GM23338 (cell line): Measurements from ENCODE around the gene USP3. TPM values are rescaled to one million over a fixed set of nuclear protein-coding genes. Genes with fewer than 3 reads are reported as not detected.

ENCODE experiments used
- ATAC-seq: fragments of 200-7000 bp; cut with Tn5 transposase; 3 replicates; pipeline ENCODE4 v1.9.1; 2020
- DNase-seq: peaks from one replicate; pipeline ENCODE4 v3.0.0-alpha.2; 2015; ENCODE audit warnings: low spot score
- H2AFZ ChIP-seq: fragments of 200-600 bp; sonication (generic); 2 replicates; pipeline ENCODE4 v1.8.0; 2016; ENCODE audit warnings: antibody characterized with exemption, mild to moderate bottlenecking, moderate library complexity
- H3F3A ChIP-seq: fragments of 200-600 bp; sonication (generic); replicated peaks from 2 replicates; pipeline ENCODE4 v1.8.0; 2017; ENCODE audit warnings: antibody characterized with exemption, mixed run types, low read depth
- H3K27ac ChIP-seq: fragments of 200-600 bp; sonication (generic); 2 replicates; pipeline ENCODE4 v1.6.1; 2016; ENCODE audit warnings: low read depth
- H3K27me3 ChIP-seq: fragments of 200-600 bp; sonication (generic); 2 replicates; pipeline ENCODE4 v1.8.0; 2016; ENCODE audit warnings: mild to moderate bottlenecking, mixed run types, moderate library complexity; ENCODE audit not compliant: insufficient read depth
- H3K36me3 ChIP-seq: fragments of 200-600 bp; sonication (generic); 2 replicates; pipeline ENCODE4 v1.8.0; 2016; ENCODE audit warnings: mild to moderate bottlenecking; ENCODE audit not compliant: insufficient read depth
- H3K4me1 ChIP-seq: fragments of 200-600 bp; sonication (generic); 2 replicates; pipeline ENCODE4 v1.8.0; 2016; ENCODE audit warnings: mild to moderate bottlenecking, moderate library complexity; ENCODE audit not compliant: insufficient read depth
- H3K4me2 ChIP-seq: fragments of 200-600 bp; sonication (generic); 2 replicates; pipeline ENCODE4 v1.7.1; 2017; ENCODE audit warnings: mixed run types
- H3K4me3 ChIP-seq: fragments of 200-600 bp; sonication (generic); 2 replicates; pipeline ENCODE4 v1.6.1; 2016; ENCODE audit warnings: mixed run types
- H3K79me2 ChIP-seq: fragments of 200-600 bp; sonication (generic); replicated peaks from 2 replicates; pipeline ENCODE4 v1.8.0; 2017; ENCODE audit warnings: mild to moderate bottlenecking; ENCODE audit not compliant: insufficient read depth
- H3K9me2 ChIP-seq: fragments of 200-600 bp; sonication (generic); 2 replicates; pipeline ENCODE4 v1.8.0; 2017; ENCODE audit not compliant: insufficient read depth
- H4K20me1 ChIP-seq: fragments of 200-600 bp; sonication (generic); replicated peaks from 2 replicates; pipeline ENCODE4 v1.8.0; 2017; ENCODE audit warnings: mild to moderate bottlenecking; ENCODE audit not compliant: insufficient read depth
- H3K27ac Mint-ChIP-seq: 2 replicates; pipeline ENCODE4 v1.8.0; 2020; ENCODE audit warnings: inconsistent platforms, mild to moderate bottlenecking, moderate library complexity, mixed read lengths
- H3K27me3 Mint-ChIP-seq: 3 replicates; pipeline ENCODE4 v1.8.0; 2022; ENCODE audit warnings: low read depth, mild to moderate bottlenecking, moderate library complexity, mixed read lengths, inconsistent platforms; ENCODE audit not compliant: insufficient read depth, poor library complexity
- H3K36me3 Mint-ChIP-seq: 3 replicates; pipeline ENCODE4 v1.8.0; 2021; ENCODE audit warnings: low read depth, mild to moderate bottlenecking, inconsistent platforms, moderate library complexity, mixed read lengths
- H3K4me1 Mint-ChIP-seq: 3 replicates; pipeline ENCODE4 v1.8.0; 2020; ENCODE audit warnings: mild to moderate bottlenecking, inconsistent platforms, mixed read lengths
- H3K4me3 Mint-ChIP-seq: 3 replicates; pipeline ENCODE4 v1.8.0; 2021; ENCODE audit warnings: moderate library complexity, mild to moderate bottlenecking, inconsistent platforms, mixed read lengths
- H3K9me3 Mint-ChIP-seq: 3 replicates; pipeline ENCODE4 v1.8.0; 2020; ENCODE audit warnings: moderate library complexity, mild to moderate bottlenecking, inconsistent platforms, mixed read lengths
- CTCF ChIP-seq, 2 experiments: fragments of 200-600 bp in 1 of 2; sonication (generic) in 1 of 2; conservative IDR thresholded peaks; 2 replicates each; pipeline versions ENCODE4 v1.5.1 to v1.6.1; 2016 to 2017; ENCODE audit warnings: antibody characterized with exemption in 2 of 2, low read depth in 2 of 2, mild to moderate bottlenecking in 2 of 2, moderate library complexity in 1 of 2
- ETS1 ChIP-seq: IDR thresholded peaks from 2 replicates; pipeline ENCODE4 v1.6.1; 2016; ENCODE audit warnings: antibody characterized with exemption
- EZH2phosphoT487 ChIP-seq: fragments of 200-600 bp; sonication (generic); IDR thresholded peaks from one replicate; pipeline ENCODE4 v1.8.1; 2018; ENCODE audit warnings: antibody characterized with exemption; ENCODE audit not compliant: unreplicated experiment
- NANOG ChIP-seq: IDR thresholded peaks from 2 replicates; pipeline ENCODE4 v1.6.1; 2016; ENCODE audit warnings: antibody characterized with exemption, borderline replicate concordance
- ZNF114 ChIP-seq: fragments of 250-450 bp; sonication (Bioruptor Pico); IDR thresholded peaks from 2 replicates; pipeline ENCODE4 v1.5.0; 2020; ENCODE audit warnings: mild to moderate bottlenecking, moderate library complexity
- ZNF331 ChIP-seq: fragments of 250-450 bp; sonication (Bioruptor Pico); IDR thresholded peaks from 2 replicates; pipeline ENCODE4 v1.5.0; 2020; ENCODE audit warnings: low read depth, mild to moderate bottlenecking, moderate library complexity
- polyA plus RNA-seq: library from polyadenylated mRNA; unstranded; fragments of >200 nt; fragmentation: Nextera tagmentation; extraction: Ambion mirVana; gene quantifications from 2 replicates; pipeline ENCODE4 v1.2.1, GENCODE V29; 2016
- total RNA-seq: library from RNA; depleted of rRNA; stranded (reverse); fragments of >200 nt; shearing (Covaris generic); gene quantifications from 2 replicates; pipeline ENCODE4 v1.2.3, GENCODE V29; 2014

Gene USP3
- total and polyA plus RNA-seq, 2 experiments from 2014 or later: 9.7 to 9.9 TPM

GRCh38 chr15:63556246-63556645 lies 51.9 kb downstream of the USP3 start:
- no peak overlapping the region for H3K4me3 ChIP-seq
- Mint-ChIP-seq H3K27ac (no peak overlapping the region), H3K27me3 (peaks cover 7% of the 10 kb centered on the region), H3K9me3 (no peaks in the 10 kb centered on the region), H3K4me3 (no peak overlapping the region), H3K36me3 (peaks cover 2% of the 10 kb centered on the region; the same call in 1 of the 3 replicates), H3K4me1 (peaks cover 51% of the 10 kb centered on the region)
- H3K79me2 ChIP-seq: no peaks in the 10 kb centered on the region
- H2AFZ ChIP-seq: no peak overlapping the region
- no peaks in the 10 kb centered on the region for H3F3A ChIP-seq
- ATAC-seq (peak; percentile 20; the same call in 2 of the 3 replicates), DNase-seq (no peak)
- no peaks in the 10 kb centered on the region for H3K27me3 ChIP-seq
- TF ChIP-seq ETS1: no peak
- H4K20me1 ChIP-seq: no peaks in the 10 kb centered on the region
- no peak overlapping the region for H3K27ac ChIP-seq
- no peaks in the 10 kb centered on the region for H3K36me3 ChIP-seq
- peaks cover 37% of the 10 kb centered on the region for H3K4me1 ChIP-seq
- no peak overlapping the region for H3K4me2 ChIP-seq
- H3K9me2 ChIP-seq: no peaks in the 10 kb centered on the region

- Mint-ChIP-seq H3K4me3 (no peak overlapping the region), H3K27me3 (peaks cover 7% of the 10 kb centered on the region), H3K27ac (no peak overlapping the region), H3K4me1 (peaks cover 56% of the 10 kb centered on the region), H3K36me3 (peaks cover 2% of the 10 kb centered on the region; the same call in 1 of the 3 replicates), H3K9me3 (no peaks in the 10 kb centered on the region)
- Histone ChIP-seq H3F3A (no peaks in the 10 kb centered on the region), H3K27me3 (no peaks in the 10 kb centered on the region), H3K4me2 (no peak overlapping the region), H3K27ac (no peak overlapping the region), H3K9me2 (no peaks in the 10 kb centered on the region), H3K4me1 (peaks cover 40% of the 10 kb centered on the region), H4K20me1 (no peaks in the 10 kb centered on the region), H2AFZ (no peak overlapping the region), H3K36me3 (no peaks in the 10 kb centered on the region), H3K79me2 (no peaks in the 10 kb centered on the region), H3K4me3 (no peak overlapping the region)
- no peak for ATAC-seq
- TF ChIP-seq CTCF (conservative IDR thresholded peaks at IDR 0.05; ENCODE audit: low read depth in 2 of 2) (no peak), EZH2phosphoT487 (no peak), NANOG (no peak)
- no peak for DNase-seq
Observed at GRCh38 chr15:63556736-63557135, 52.3 kb downstream of the USP3 start.

- TF ChIP-seq ZNF114 (CRISPR knock-in tag): no peak
- no peak for TF ChIP-seq ZNF331 (CRISPR knock-in tag)
- TF ChIP-seq NANOG: peak; percentile 62; the same call in 1 of the 2 replicates
- Mint-ChIP-seq H3K27ac (peak overlapping the region; percentile 12; the same call in 1 of the 2 replicates), H3K9me3 (no peaks in the 10 kb centered on the region), H3K4me1 (peaks cover 44% of the 10 kb centered on the region), H3K36me3 (peaks cover 2% of the 10 kb centered on the region; the same call in 1 of the 3 replicates), H3K27me3 (peaks cover 7% of the 10 kb centered on the region), H3K4me3 (no peak overlapping the region; the same call in 1 of the 3 replicates)
- no peaks in the 10 kb centered on the region for H3F3A ChIP-seq
- H4K20me1 ChIP-seq: no peaks in the 10 kb centered on the region
- peak overlapping the region; percentile 40 for H3K4me2 ChIP-seq
- H3K9me2 ChIP-seq: no peaks in the 10 kb centered on the region
- H3K4me3 ChIP-seq: no peak overlapping the region
- ATAC-seq: peak; percentile 68
- H3K4me1 ChIP-seq: peaks cover 33% of the 10 kb centered on the region
- H2AFZ ChIP-seq: no peak overlapping the region
- H3K36me3 ChIP-seq: no peaks in the 10 kb centered on the region
- peak; percentile 71 for DNase-seq
- no peaks in the 10 kb centered on the region for H3K79me2 ChIP-seq
- no peaks in the 10 kb centered on the region for H3K27me3 ChIP-seq
- H3K27ac ChIP-seq: peak overlapping the region; percentile 65
Observed at GRCh38 chr15:63559753-63560152, 55.4 kb downstream of the USP3 start.
